ENCODE measurements around the gene LDLRAD4. TPM values are rescaled to one million over a fixed set of nuclear protein-coding genes. Genes with fewer than 3 reads are reported as not detected.

Gene LDLRAD4
- polyA plus RNA-seq, 1 donor, result 8.0 TPM

Other genes with a start within 250 kb of the LDLRAD4 start
- gene CEP192, start 227.4 kb upstream of the LDLRAD4 start, polyA plus RNA-seq (ENCODE audit: insufficient read length), result 22.0 TPM